HG03442 (cell line): ENCODE data around the gene YPEL2.
"Not testable (repeated sequence)": the region's sequence is repeated elsewhere in the genome, so short reads cannot be mapped to it uniquely, and the experiment has no call there.

Source experiments
- ATAC-seq: cut with Tn5 transposase; IDR thresholded peaks from one replicate; pipeline ENCODE4 v1.9.1; 2021; ENCODE audit warnings: mild to moderate bottlenecking, moderate library complexity; ENCODE audit not compliant: unreplicated experiment

YPEL2 gene, protein sequence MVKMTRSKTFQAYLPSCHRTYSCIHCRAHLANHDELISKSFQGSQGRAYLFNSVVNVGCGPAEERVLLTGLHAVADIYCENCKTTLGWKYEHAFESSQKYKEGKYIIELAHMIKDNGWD

DNA sequence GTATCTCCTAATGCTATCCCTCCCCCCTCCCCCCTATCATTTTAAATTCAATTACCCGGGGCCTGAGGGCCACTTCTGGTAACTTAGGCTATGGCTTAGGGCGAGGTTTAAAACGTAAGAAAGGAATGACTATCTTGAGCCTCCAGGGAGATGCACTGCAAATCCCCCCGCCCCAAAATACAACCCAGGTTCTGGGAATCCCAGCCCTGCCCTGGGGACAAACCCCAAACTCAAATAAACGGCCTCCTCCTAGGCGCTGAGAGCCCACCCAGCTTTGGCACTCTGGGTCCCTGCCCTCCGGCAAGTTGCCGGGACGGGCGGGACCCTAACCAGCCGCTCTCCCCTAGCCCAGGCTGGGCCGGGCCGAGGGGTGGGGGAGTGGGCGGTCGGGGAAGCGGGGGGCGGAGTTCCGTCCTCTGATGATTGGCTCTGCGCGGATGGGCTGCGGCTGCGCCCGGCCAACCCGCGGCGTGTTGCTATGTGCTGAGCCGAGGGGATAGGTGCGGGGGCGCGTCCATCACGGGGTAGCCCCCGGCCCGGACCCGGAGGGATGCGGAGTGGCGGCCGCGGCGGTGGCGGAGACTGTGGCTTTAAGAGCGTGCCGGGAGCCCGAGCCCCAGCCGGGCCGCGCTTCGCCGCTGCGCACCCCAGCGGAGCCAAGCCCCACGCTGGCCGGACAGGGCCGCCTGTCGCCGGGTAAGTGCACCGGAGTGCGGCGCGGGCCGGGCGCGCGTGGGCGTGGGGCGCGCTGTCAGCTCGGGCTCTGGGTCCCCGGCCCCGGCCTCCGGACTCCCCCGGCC, at the start of gene YPEL2:
YPEL2 (plus strand) TSS at position 527 of the 800 bp plus-strand sequence. CDS start 21,755 bp downstream, outside the sequence.
- ATAC-seq, result peak; percentile 86

DNA sequence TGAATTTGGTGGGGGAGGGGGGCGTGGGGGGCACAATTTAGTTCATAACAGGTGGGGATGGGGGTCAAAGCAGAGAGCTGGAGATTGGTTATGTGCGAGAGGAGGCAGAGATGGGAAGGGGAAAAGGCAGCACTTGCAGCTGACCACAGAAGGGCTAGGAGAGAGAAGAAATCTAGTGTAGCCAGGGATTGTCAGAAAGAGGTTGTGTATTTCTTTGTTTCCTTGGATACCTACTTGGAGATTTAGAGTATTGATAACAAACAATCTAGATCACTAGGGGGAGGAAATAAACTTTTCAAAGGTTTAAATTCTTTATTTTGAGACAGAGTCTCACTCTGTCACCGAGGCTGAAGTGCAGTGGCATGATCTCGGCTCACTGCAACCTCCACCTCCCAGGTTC, 47.1 kb upstream of the YPEL2 start:
- no peak for ATAC-seq

DNA sequence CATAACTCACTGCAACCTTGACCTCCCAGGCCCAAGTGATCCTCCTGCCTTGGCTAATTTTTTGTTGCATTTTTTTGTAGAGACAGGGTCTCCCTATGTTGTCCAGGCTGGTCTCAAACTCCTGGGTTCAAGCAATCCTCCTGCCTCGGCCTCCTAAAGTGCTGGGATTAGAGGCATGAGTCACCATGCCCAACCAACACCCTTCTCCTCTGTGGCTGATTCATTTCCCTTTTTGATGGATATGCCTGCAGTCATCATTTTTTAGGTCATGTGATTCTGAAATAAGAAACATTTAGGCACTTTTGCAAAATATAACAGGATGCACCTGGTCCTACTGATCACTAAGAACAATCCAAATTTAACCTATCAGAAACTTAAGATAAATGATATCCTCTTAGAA, 44.0 kb upstream of the YPEL2 start:
- no peak for ATAC-seq

DNA sequence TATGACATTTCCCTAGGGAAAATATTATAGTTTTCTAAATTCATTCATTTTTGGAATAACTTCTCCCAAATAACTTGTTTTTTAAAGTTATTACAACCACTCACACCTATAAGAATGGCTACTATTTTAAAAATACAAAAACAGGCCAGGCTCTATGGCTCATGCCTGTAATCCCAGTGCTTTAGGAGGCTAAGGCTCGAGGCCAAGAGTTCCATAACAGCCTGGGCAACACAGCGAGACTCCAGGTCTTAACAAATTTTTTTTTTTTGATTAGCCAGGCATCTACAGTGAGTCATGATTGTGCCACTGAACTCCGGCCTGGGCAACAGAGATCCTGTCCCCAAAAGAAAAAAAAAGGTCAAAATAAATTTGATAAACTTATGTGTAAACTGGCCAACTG, 43.6 kb upstream of the YPEL2 start:
- ATAC-seq, result no peak

DNA sequence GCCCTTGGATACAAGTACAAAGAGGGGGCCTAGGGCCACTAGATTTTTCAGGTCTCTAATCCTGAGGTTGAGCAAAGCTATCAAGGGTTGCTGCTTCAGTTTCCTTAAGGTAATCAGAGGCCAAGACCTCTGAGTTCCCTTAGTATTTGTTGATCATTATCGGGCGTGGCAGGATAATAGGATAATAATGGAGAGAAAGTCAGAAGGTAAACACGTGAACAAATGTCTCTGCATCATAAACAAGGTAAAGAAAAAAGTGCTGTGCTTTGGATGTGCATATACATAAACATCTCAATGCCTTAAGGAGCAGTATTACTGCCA, 41.5 kb upstream of the YPEL2 start:
- ATAC-seq, result no peak

DNA sequence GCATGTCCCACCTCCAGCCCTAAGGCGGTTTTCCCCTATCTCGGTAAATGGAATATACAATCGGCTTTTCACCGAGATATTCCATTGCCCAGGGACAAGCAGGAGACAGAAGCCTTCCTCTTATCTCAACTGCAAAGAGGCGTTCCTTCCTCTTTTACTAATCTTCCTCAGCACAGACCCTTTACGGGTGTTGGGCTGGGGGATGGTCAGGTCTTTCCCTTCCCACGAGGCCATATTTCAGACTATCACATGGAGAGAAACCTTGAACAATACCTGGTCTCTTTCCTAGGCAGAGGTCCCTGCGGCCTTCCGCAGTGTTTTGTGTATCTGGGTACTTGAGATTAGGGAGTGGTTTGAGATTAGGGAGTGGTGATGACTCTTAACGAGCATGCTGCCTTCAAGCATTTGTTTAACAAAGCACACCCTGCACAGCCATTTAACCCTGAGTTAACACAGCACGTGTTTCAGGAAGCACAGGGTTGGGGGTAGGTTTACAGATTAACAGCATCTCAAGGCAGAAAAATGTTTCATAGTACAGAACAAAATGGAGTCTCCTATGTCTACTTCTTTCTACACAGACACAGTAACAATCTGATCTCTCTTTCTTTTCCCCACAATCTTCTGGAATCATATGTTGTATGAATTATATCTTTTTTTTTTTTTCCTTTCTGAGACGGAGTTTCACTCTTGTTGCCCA, 41.0 kb upstream of the YPEL2 start:
- ATAC-seq, result not testable (repeated sequence)

DNA sequence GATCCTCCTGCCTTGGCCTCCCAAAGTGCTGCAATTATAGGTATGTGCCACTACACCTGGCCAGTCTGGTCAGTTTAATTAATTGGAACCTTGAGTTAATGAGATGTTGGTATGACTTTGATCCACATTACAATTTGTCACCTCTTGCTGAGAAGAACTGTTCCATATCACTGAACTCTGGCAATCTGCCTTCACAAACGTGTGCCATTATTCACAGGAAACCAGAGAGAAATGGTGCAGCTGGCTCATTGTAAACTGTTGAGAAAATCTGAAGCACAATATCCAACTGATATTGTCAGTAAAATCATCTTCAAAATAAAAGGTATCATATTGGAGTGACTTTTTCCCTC, 39.3 kb upstream of the YPEL2 start:
- ATAC-seq, result no peak

DNA sequence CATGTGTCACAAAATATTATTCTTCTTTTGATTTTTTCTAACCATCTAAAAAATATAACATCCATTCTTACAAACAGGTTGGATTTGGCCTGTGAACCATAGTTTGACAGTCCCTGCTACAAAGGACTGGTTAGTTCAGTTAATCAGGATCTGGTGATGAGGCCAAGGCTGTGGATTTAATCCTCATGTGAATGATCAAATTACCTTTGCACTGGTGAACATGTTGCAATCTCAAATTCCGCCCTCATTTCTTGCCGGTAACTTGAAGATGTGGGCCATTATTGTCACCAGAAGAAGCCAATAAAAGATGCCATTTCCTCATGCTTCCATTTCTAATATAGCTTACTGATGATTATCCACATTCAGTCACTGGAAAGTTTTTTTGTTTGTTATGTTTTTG, 35.3 kb upstream of the YPEL2 start:
- ATAC-seq, result no peak

DNA sequence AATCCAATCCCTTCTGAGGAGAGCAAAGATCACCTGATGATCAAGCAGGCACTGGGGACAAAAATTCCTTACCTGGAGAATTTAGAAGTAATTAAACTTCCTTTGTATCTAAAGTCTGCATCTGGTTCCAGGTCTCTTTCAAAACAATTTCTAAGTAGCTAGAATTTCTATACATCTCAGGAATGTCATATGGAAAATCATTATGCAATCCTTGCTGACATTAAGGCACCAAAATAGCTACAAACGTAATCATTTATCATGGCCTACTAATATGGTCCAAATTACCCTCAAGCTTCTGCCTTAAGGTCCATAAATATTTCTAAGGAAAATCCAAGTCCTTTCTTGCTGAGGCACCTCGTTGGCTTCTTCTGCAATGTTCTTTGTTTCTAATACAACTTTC, 32.9 kb upstream of the YPEL2 start:
- no peak for ATAC-seq

DNA sequence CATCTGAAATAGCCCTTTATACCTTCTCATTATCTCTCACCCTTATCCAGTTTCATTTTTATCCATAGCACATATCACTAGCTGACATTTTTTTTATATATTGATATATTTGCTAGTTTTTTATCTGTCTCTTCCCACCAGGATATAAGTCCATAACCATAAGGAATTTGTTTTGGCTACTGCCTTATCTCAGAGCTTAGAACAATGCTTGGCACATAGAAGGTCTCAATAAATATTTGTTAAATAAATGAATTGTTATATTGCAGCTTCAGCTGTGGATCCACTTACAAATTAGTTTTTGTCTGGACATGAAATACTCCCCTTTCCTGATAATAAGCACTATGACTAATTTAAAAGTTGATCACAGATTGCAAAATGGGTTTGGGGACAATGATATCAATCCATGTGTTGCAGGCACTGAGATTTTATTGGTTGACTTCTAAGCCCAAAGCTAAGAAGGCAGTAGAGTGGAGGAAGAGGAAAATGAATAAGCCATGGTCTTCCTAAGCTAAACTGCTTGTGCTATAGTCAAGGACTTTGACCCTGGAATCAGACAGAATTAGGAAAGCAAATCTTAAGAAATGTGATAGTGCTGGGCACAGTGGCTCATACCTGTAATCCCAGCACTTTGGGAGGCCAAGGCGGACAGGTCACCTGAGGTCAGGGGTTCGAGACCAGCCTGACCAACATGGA, 31.9 kb upstream of the YPEL2 start:
- ATAC-seq, result no peak

DNA sequence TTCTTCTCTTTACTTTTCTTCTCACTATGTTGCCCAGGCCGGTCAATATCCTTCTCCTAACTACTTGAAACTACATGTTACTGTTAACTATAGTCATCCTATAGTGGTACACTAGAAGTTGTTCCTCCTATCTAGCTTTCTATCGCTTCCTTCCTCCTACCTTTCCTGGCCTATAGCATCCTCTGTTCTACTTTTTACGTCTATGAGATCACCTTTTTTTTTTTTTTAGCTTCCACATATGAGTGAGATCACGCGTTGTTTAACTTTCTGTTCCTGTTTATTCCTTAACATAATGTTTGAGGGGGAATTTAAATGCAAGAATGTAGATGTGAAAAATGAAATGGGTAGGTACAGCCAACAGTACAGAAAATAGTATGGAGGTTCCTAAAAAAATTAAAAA, 30.5 kb upstream of the YPEL2 start:
- no peak for ATAC-seq

DNA sequence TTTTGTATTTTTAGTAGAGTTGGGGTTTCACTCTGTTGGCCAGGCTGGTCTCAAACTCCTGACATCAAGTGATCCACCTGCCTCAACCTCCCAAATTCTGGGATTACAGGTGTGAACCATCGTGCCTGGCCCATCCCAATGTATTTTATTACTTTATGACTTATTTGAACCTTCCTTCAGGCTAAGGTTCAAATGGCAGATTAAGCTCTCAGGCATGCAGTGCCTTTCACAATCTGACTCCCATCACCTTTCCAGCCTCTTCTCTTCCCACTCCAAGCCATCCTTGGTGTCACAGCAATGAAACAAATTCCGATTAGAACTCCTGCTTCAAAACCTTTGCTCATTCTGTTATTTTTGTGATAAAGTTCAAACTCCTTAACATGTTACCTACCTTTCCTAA, 26.6 kb upstream of the YPEL2 start:
- ATAC-seq, result no peak

DNA sequence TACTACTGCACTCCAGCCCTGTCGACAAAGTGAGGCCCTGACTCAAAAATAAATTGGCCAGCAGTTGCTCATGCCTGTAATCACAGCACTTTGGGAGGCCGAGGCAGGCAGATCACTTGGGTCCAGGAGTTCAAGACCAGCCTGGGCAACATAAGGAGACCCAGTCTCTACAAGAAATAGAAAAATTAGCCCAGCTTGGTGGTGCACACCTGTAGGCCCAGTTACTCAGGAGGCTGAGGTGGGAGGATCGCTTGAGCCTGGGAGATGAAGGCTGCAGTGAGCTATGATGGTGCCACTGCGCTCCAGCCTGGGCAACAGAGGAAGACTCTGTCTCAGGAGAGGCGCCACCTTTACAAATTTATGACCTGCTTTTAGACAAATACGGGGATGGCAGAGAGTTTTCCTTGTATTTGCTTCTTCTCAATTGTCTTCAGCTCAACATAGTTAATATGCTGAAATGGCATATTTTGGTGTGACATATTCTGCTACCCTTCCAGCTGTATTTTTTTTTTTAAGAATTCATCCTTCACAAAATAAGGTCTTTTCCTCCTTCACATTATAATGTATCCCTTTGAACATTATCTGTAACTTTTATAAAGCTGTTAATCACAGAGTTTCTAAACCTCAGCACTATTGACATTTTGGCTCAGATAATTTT, 21.1 kb upstream of the YPEL2 start:
- ATAC-seq, result no peak

DNA sequence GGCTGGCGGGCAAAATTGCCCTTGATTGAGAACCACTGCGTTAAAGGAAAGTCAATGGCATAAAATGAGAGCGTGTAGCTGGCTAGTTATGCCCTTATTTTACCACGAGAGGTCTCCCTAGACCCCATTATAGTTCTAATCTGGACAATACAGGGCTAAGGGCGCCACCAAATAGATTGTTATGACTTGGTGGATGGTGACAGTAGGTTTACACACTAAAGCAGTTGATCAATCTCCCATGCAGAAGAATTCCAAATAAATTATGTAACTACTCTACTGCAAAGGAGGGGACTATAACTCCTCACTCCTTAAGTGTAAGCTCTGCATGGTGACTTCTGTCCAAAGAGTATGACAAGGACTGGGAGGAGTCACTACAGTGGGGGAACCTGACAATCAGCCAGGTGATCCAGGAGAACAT, 20.4 kb upstream of the YPEL2 start:
- ATAC-seq, result no peak

DNA sequence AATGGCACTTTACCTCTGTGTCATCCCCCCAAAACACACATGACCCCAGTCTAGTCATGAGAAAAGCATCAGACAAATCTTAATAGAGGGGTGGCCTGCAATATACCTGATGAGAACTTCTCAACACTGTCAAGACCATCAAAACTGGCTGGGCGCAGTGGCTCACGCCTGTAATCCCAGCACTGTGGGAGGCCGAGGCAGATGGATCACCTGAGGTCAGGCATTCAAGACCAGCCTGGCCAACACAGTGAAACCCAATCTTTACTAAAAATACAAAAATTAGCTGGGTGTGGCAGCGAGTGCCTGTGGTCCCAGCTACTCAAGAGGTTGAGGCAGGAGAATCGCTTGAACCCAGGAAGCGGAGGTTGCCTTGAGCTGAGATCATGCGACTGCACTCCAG, 19.9 kb upstream of the YPEL2 start:
- not testable (repeated sequence) for ATAC-seq

DNA sequence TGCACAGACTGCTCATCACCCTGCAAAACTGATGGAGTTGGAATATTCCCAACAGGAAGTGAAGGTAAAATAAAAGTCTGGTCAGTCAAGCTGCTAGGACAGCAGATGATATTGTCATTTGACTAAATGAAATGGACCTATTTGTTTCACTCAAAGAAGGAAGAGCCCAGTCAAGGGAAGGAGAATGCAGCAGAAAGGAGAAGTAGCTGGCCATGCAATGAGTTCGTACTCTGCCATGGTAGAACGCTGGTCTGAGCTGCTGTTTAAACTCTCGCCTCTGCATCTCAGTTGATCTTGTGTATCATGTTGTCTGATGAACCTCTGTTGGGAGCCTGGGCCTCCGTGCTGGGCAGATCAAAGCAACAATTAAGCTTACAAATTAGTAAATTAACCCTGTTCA, 15.6 kb upstream of the YPEL2 start:
- no peak for ATAC-seq

DNA sequence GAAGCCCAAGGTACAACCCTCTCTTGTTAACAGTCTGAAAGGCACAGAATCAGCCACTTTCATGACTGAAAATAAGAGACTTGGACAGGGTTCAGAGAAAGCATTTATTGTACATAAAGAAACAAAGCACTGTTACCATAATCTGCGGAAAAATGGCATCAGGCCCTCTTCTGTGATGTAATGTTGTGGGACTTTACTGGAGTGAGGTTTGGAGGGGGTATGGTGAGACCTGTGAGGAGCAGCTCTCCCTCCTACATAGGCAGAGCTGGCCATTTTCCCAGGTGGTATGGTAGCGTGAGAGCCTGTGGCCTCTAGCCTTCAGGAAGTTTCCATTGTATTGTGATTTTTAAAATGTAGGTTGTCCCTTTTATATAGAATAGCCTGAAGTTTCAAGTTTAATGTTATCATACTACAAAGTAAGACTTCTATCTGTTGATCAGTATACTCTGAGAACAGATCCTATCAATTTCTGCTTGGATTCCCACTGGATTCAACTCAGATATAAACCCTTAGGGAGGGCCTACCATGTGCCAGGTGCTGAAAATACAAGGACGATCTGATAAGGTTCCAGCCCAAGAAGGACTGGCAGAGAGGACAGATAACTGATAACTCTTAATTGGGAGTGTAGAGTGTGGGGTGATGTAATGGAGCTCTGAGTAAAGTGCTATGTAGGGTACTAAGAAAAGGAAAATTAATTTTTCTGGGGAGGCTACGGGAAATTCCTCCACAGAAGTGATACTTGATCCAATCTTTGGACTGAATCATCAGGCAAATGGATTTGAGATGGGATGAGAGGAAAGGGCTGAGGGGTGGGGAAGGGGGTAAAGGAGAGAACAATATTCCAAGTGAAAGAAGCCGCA, 4.1 kb upstream of the YPEL2 start:
- no peak for ATAC-seq

DNA sequence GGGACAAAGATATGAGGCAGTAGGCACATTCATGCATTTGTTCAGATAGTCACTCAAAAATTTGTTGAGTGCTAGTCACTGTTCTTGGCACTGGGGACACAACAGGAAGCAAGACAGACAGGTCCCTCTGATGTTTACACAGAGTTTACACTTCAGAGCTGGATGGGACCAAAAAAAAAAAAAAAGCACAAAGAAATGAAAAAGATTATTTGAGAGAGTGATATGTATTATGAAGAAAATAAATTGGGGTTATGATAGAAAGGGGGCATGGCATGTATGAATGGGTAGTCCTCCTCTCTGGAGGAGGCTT, 3.5 kb upstream of the YPEL2 start:
- ATAC-seq, result no peak

DNA sequence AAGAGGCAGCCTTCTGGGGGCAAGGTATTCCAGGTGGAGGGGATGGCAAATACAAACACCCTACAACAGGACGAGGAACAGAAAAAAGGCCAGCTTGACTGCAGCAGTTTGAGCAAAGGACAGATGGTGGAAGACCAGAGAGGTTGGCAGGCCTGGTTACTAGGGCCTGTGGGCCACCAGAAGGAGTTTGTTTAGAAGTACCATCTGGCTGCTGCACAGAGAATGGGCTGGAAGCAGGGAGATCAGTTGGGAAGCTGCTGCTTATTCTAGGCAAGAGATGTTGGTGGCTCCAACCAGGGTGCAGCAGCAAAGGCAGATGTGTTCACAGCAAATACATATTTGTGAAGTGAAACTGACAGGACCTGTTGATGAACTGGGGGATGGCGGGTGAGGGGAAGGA, 2.9 kb upstream of the YPEL2 start:
- ATAC-seq, result no peak

DNA sequence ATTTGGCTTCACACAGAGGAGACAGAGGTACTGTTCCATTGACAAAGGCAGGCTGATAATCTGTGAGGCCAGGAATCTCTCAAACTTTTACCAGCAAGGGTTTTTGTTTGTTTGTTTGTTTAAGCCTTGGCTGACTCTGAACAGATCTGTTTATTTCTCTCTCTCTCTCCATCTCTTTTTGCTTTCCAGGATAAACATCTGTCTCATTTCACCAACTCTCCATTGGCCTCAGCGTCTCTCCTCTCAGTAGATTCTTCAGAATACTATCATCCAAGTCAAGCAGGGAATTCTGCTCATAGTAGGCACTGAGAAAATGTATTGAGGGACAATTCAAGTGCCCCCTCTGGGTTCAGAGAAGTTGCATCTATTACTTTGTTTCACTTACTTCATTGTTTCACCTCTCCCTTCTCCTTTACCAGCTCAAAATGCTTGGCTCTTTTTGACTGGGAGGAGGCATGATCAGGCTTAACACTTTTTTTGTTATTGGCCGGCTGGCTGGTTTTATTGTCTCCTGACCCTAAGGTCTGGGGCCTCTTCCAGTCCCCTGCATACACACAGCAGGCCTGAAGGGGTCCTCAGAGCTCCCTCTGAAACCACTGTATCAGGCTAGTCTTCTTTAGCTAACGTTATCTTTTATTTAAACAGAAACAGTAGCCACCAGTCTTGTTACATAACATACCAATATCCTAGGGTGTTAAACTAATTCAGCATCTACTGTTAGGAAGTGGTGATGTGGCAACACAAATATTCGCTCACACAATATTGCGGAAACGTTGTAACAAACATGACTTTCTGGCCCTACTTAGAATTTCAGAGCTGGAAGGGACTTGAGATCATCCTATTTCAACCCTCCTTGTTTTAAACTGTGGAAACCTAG, 2.0 kb upstream of the YPEL2 start:
- ATAC-seq, result no peak
